ENCODE results near the gene APPL2. TPM values are rescaled to one million over a fixed set of nuclear protein-coding genes. Genes with fewer than 3 reads are reported as not detected.

APPL2 gene
- total RNA-seq, 1 experiment from 2014 or later = 44.1 TPM

GRCh38 chr12:105233041-105233905 is 2.7 kb downstream of the APPL2 start:
- H3K9me3 ChIP-seq (ENCODE audit: low read length) = no peaks in the 10 kb centered on the region
- H3K79me2 ChIP-seq (ENCODE audit: low read length) = peaks cover 52% of the 10 kb centered on the region
- H3K4me1 ChIP-seq (ENCODE audit: low read length) = peaks cover 33% of the 10 kb centered on the region
- H3K27ac ChIP-seq (ENCODE audit: low read length) = no peak overlapping the region
- peak overlapping the region; percentile 5; the same call in 1 of the 2 replicates for H3K9ac ChIP-seq (ENCODE audit: low read length)
- H3K36me3 ChIP-seq (ENCODE audit: insufficient read depth, low read length) = peaks cover 11% of the 10 kb centered on the region; the same call in 1 of the 2 replicates
- H2AFZ ChIP-seq (ENCODE audit: low read length) = no peak overlapping the region
- H3K9me2 ChIP-seq (replicated peaks; ENCODE audit: insufficient read depth, low read length) = no peaks in the 10 kb centered on the region
- DNase-seq = no peak
- peak overlapping the region; percentile 83 for H3K4me2 ChIP-seq (ENCODE audit: low read depth, low read length, poor library complexity, severe bottlenecking)
- H3K4me3 ChIP-seq (ENCODE audit: low read length) = no peak overlapping the region
- H3K27me3 ChIP-seq (ENCODE audit: low read length) = no peaks in the 10 kb centered on the region
- H4K20me1 ChIP-seq (ENCODE audit: insufficient read depth, low read depth, low read length) = no peaks in the 10 kb centered on the region

GRCh38 chr12:105231396-105231795 is 4.6 kb downstream of the APPL2 start:
- no peak overlapping the region for H3K9ac ChIP-seq (ENCODE audit: low read length)
- H3K9me3 ChIP-seq (ENCODE audit: low read length) = no peaks in the 10 kb centered on the region
- H2AFZ ChIP-seq (ENCODE audit: low read length) = no peak overlapping the region
- no peak overlapping the region for H3K4me3 ChIP-seq (ENCODE audit: low read length)
- H4K20me1 ChIP-seq (ENCODE audit: insufficient read depth, low read depth, low read length) = no peaks in the 10 kb centered on the region
- H3K27ac ChIP-seq (ENCODE audit: low read length) = no peak overlapping the region
- peaks cover 52% of the 10 kb centered on the region for H3K79me2 ChIP-seq (ENCODE audit: low read length)
- peaks cover 11% of the 10 kb centered on the region; the same call in 1 of the 2 replicates for H3K36me3 ChIP-seq (ENCODE audit: insufficient read depth, low read length)
- H3K4me2 ChIP-seq (ENCODE audit: low read depth, low read length, poor library complexity, severe bottlenecking) = no peak overlapping the region
- no peaks in the 10 kb centered on the region for H3K27me3 ChIP-seq (ENCODE audit: low read length)
- H3K9me2 ChIP-seq (replicated peaks; ENCODE audit: insufficient read depth, low read length) = no peaks in the 10 kb centered on the region
- peaks cover 29% of the 10 kb centered on the region for H3K4me1 ChIP-seq (ENCODE audit: low read length)
- DNase-seq = no peak

GRCh38 chr12:105229371-105229770 is 6.6 kb downstream of the APPL2 start:
- H4K20me1 ChIP-seq (ENCODE audit: insufficient read depth, low read depth, low read length) = no peaks in the 10 kb centered on the region
- H3K27me3 ChIP-seq (ENCODE audit: low read length) = no peaks in the 10 kb centered on the region
- H3K4me3 ChIP-seq (ENCODE audit: low read length) = no peak overlapping the region
- no peaks in the 10 kb centered on the region for H3K9me2 ChIP-seq (replicated peaks; ENCODE audit: insufficient read depth, low read length)
- H3K9me3 ChIP-seq (ENCODE audit: low read length) = no peaks in the 10 kb centered on the region
- H3K27ac ChIP-seq (ENCODE audit: low read length) = no peak overlapping the region
- peaks cover 11% of the 10 kb centered on the region; the same call in 1 of the 2 replicates for H3K36me3 ChIP-seq (ENCODE audit: insufficient read depth, low read length)
- H3K79me2 ChIP-seq (ENCODE audit: low read length) = peaks cover 42% of the 10 kb centered on the region
- peaks cover 23% of the 10 kb centered on the region for H3K4me1 ChIP-seq (ENCODE audit: low read length)
- no peak overlapping the region for H2AFZ ChIP-seq (ENCODE audit: low read length)
- DNase-seq = no peak
- no peak overlapping the region for H3K9ac ChIP-seq (ENCODE audit: low read length)
- H3K4me2 ChIP-seq (ENCODE audit: low read depth, low read length, poor library complexity, severe bottlenecking) = no peak overlapping the region

- Histone ChIP-seq H3K4me2 (ENCODE audit: low read depth, low read length, poor library complexity, severe bottlenecking) (no peak overlapping the region), H3K9me3 (ENCODE audit: low read length) (no peaks in the 10 kb centered on the region), H3K4me3 (ENCODE audit: low read length) (no peak overlapping the region), H3K79me2 (ENCODE audit: low read length) (peaks cover 41% of the 10 kb centered on the region), H4K20me1 (ENCODE audit: insufficient read depth, low read depth, low read length) (no peaks in the 10 kb centered on the region), H2AFZ (ENCODE audit: low read length) (no peak overlapping the region), H3K9me2 (replicated peaks; ENCODE audit: insufficient read depth, low read length) (no peaks in the 10 kb centered on the region), H3K9ac (ENCODE audit: low read length) (no peak overlapping the region), H3K27me3 (ENCODE audit: low read length) (no peaks in the 10 kb centered on the region), H3K27ac (ENCODE audit: low read length) (no peak overlapping the region), H3K4me1 (ENCODE audit: low read length) (peaks cover 21% of the 10 kb centered on the region), H3K36me3 (ENCODE audit: insufficient read depth, low read length) (peaks cover 11% of the 10 kb centered on the region; the same call in 1 of the 2 replicates)
- no peak for DNase-seq
Observed at GRCh38 chr12:105228966-105229365, 7.0 kb downstream of the APPL2 start.

GRCh38 chr12:105228494-105228893 is 7.5 kb downstream of the APPL2 start:
- Histone ChIP-seq H3K9ac (ENCODE audit: low read length) (no peak overlapping the region), H2AFZ (ENCODE audit: low read length) (no peak overlapping the region), H3K4me3 (ENCODE audit: low read length) (no peak overlapping the region), H3K27ac (ENCODE audit: low read length) (no peak overlapping the region), H3K36me3 (ENCODE audit: insufficient read depth, low read length) (peaks cover 11% of the 10 kb centered on the region; the same call in 1 of the 2 replicates), H3K4me2 (ENCODE audit: low read depth, low read length, poor library complexity, severe bottlenecking) (no peak overlapping the region), H4K20me1 (ENCODE audit: insufficient read depth, low read depth, low read length) (no peaks in the 10 kb centered on the region), H3K27me3 (ENCODE audit: low read length) (no peaks in the 10 kb centered on the region), H3K4me1 (ENCODE audit: low read length) (peaks cover 21% of the 10 kb centered on the region), H3K9me2 (replicated peaks; ENCODE audit: insufficient read depth, low read length) (no peaks in the 10 kb centered on the region), H3K9me3 (ENCODE audit: low read length) (no peaks in the 10 kb centered on the region), H3K79me2 (ENCODE audit: low read length) (peaks cover 36% of the 10 kb centered on the region)
- DNase-seq = no peak

GRCh38 chr12:105227879-105228278 is 8.1 kb downstream of the APPL2 start:
- Histone ChIP-seq H3K27ac (ENCODE audit: low read length) (no peak overlapping the region), H2AFZ (ENCODE audit: low read length) (no peak overlapping the region), H3K9me3 (ENCODE audit: low read length) (no peaks in the 10 kb centered on the region), H3K4me3 (ENCODE audit: low read length) (no peak overlapping the region), H3K36me3 (ENCODE audit: insufficient read depth, low read length) (peaks cover 11% of the 10 kb centered on the region; the same call in 1 of the 2 replicates), H3K27me3 (ENCODE audit: low read length) (no peaks in the 10 kb centered on the region), H3K4me1 (ENCODE audit: low read length) (peaks cover 19% of the 10 kb centered on the region), H3K9ac (ENCODE audit: low read length) (no peak overlapping the region), H3K9me2 (replicated peaks; ENCODE audit: insufficient read depth, low read length) (no peaks in the 10 kb centered on the region), H3K4me2 (ENCODE audit: low read depth, low read length, poor library complexity, severe bottlenecking) (no peak overlapping the region), H4K20me1 (ENCODE audit: insufficient read depth, low read depth, low read length) (no peaks in the 10 kb centered on the region), H3K79me2 (ENCODE audit: low read length) (peaks cover 31% of the 10 kb centered on the region)
- DNase-seq = no peak

- H2AFZ ChIP-seq (ENCODE audit: low read length) = no peak overlapping the region
Observed at GRCh38 chr12:105226219-105226618, 9.8 kb downstream of the APPL2 start.

GRCh38 chr12:105225505-105226015 is 10.4 kb downstream of the APPL2 start:
- H3K4me2 ChIP-seq (ENCODE audit: low read depth, low read length, poor library complexity, severe bottlenecking) = no peak overlapping the region
- H3K36me3 ChIP-seq (ENCODE audit: insufficient read depth, low read length) = peaks cover 6% of the 10 kb centered on the region; the same call in 1 of the 2 replicates
- no peaks in the 10 kb centered on the region for H3K9me2 ChIP-seq (replicated peaks; ENCODE audit: insufficient read depth, low read length)
- H4K20me1 ChIP-seq (ENCODE audit: insufficient read depth, low read depth, low read length) = no peaks in the 10 kb centered on the region
- no peak overlapping the region for H3K9ac ChIP-seq (ENCODE audit: low read length)
- H3K27me3 ChIP-seq (ENCODE audit: low read length) = no peaks in the 10 kb centered on the region
- no peak for DNase-seq
- H3K79me2 ChIP-seq (ENCODE audit: low read length) = peaks cover 17% of the 10 kb centered on the region
- peaks cover 17% of the 10 kb centered on the region for H3K4me1 ChIP-seq (ENCODE audit: low read length)
- no peak overlapping the region for H2AFZ ChIP-seq (ENCODE audit: low read length)
- H3K4me3 ChIP-seq (ENCODE audit: low read length) = no peak overlapping the region
- no peak overlapping the region for H3K27ac ChIP-seq (ENCODE audit: low read length)
- no peaks in the 10 kb centered on the region for H3K9me3 ChIP-seq (ENCODE audit: low read length)

More at GRCh38 chr12:105226219-105226618, 9.8 kb downstream of the APPL2 start:
- H3K27me3 ChIP-seq (ENCODE audit: low read length) = no peaks in the 10 kb centered on the region
- H3K27ac ChIP-seq (ENCODE audit: low read length) = no peak overlapping the region
- H3K4me2 ChIP-seq (ENCODE audit: low read depth, low read length, poor library complexity, severe bottlenecking) = no peak overlapping the region
- H3K9me2 ChIP-seq (replicated peaks; ENCODE audit: insufficient read depth, low read length) = no peaks in the 10 kb centered on the region
- no peak overlapping the region for H3K4me3 ChIP-seq (ENCODE audit: low read length)
- no peaks in the 10 kb centered on the region for H4K20me1 ChIP-seq (ENCODE audit: insufficient read depth, low read depth, low read length)
- no peak overlapping the region for H3K9ac ChIP-seq (ENCODE audit: low read length)
- no peak for DNase-seq
- H3K9me3 ChIP-seq (ENCODE audit: low read length) = no peaks in the 10 kb centered on the region
- peaks cover 11% of the 10 kb centered on the region; the same call in 1 of the 2 replicates for H3K36me3 ChIP-seq (ENCODE audit: insufficient read depth, low read length)
- peaks cover 17% of the 10 kb centered on the region for H3K4me1 ChIP-seq (ENCODE audit: low read length)
- H3K79me2 ChIP-seq (ENCODE audit: low read length) = peaks cover 19% of the 10 kb centered on the region
